ENCODE results near the gene PRUNE2. TPM values are rescaled to one million over a fixed set of nuclear protein-coding genes. Genes with fewer than 3 reads are reported as not detected.

Gene PRUNE2
- total RNA-seq, 6 experiments from 2014 or later, result 1.4 to 3.3 (median 2.1) TPM

DNA sequence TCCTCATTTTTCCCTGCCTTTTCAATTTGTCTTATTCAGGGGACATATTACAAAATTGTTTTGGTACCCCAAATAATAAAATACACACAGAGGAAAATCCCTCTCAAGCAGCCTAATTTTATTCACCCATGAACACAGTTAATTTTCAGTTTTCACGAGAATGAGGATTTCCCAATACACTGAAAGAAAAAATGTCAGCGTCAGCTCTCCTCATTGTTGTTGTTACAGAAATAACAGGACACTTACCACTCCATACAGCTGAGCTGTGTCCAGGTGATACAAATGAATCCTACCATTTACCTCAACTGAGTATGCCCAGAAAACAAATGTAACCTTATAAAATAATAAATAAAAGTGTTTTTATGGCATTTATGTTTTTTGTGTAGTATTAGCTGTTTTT, 286.3 kb downstream of the PRUNE2 start:
- intact Hi-C loops (cut with DNase I), result no loop called here
- Histone ChIP-seq H3K36me3 (no peaks in the 10 kb centered on the region), H3K27me3 (no peaks in the 10 kb centered on the region), H3K9me3 (no peaks in the 10 kb centered on the region), H3K27ac (no peak overlapping the region), H3K4me3 (no peak overlapping the region), H3K4me1 (no peaks in the 10 kb centered on the region)
- TF ChIP-seq POLR2A (IDR thresholded peaks at IDR 0.05), result no peak
- TF ChIP-seq, protein P1, sequence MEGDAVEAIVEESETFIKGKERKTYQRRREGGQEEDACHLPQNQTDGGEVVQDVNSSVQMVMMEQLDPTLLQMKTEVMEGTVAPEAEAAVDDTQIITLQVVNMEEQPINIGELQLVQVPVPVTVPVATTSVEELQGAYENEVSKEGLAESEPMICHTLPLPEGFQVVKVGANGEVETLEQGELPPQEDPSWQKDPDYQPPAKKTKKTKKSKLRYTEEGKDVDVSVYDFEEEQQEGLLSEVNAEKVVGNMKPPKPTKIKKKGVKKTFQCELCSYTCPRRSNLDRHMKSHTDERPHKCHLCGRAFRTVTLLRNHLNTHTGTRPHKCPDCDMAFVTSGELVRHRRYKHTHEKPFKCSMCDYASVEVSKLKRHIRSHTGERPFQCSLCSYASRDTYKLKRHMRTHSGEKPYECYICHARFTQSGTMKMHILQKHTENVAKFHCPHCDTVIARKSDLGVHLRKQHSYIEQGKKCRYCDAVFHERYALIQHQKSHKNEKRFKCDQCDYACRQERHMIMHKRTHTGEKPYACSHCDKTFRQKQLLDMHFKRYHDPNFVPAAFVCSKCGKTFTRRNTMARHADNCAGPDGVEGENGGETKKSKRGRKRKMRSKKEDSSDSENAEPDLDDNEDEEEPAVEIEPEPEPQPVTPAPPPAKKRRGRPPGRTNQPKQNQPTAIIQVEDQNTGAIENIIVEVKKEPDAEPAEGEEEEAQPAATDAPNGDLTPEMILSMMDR (IDR thresholded peaks at IDR 0.05), result no peak
- ATAC-seq (peak in 2 of 4 donors; percentile 26 to 38), DNase-seq (no peak)
- 12% methylated on average over 2 of the region's 2 CpGs for WGBS (ENCODE audit: insufficient coverage, low coverage, low lambda C conversion rate, missing lambda C conversion rate)

DNA sequence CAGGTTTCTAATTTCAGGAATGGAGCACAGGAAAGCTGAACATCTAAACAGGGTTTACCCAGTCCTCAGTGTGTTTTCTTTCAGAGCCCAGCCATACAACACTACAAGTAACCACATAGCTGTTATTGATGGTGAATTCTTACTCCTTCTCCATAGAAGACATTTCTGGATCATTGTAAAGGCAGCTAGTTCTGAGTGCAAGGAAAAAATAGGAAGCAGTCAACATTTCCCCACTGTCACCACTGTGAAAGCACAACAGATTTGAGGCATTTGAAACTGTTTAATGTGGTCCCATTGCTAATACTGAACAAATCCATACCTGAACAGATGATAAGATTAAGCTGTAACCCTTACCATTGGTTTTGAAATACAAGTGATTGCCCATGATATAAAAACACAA, 286.7 kb downstream of the PRUNE2 start:
- DNase-seq (no peak), ATAC-seq (peak in 2 of 4 donors; percentile 37 to 47)
- H3K27me3 ChIP-seq, result no peaks in the 10 kb centered on the region
- H3K9me3 ChIP-seq, result no peaks in the 10 kb centered on the region
- intact Hi-C loops (cut with DNase I), result no loop called here
- H3K27ac ChIP-seq, result no peak overlapping the region
- no peaks in the 10 kb centered on the region for H3K36me3 ChIP-seq
- no peak for TF ChIP-seq POLR2A (IDR thresholded peaks at IDR 0.05)
- TF ChIP-seq, protein P1 (IDR thresholded peaks at IDR 0.05), result no peak
- H3K4me1 ChIP-seq, result no peaks in the 10 kb centered on the region
- H3K4me3 ChIP-seq, result no peak overlapping the region

DNA sequence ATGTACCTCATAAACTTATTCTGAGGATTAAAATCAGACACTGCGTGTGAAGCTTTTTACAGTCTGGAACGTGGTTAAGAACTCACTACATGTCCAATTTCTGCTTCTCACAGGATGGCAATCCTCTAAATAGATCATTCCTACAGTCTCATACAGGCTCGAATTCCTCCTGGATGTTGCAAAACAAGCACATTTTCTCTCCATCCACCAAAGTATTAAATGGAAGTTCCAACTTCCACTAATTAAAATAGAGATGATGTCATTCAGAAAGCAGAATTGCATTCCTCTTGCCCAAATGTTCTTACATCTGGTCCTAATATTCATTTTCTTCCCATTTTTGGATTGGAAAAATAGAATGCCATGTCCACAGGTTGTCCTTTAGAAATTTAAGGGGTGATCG, 287.2 kb downstream of the PRUNE2 start:
- Histone ChIP-seq H3K27ac (no peak overlapping the region), H3K27me3 (no peaks in the 10 kb centered on the region), H3K36me3 (no peaks in the 10 kb centered on the region), H3K9me3 (no peaks in the 10 kb centered on the region), H3K4me3 (no peak overlapping the region), H3K4me1 (no peaks in the 10 kb centered on the region)
- ATAC-seq (peak in 1 of 4 donors; percentile 21), DNase-seq (no peak)
- TF ChIP-seq POLR2A (IDR thresholded peaks at IDR 0.05), result no peak
- TF ChIP-seq, protein P1 (IDR thresholded peaks at IDR 0.05), result no peak
- intact Hi-C loops (cut with DNase I), result no loop called here
- WGBS (ENCODE audit: insufficient coverage, low coverage, low lambda C conversion rate, missing lambda C conversion rate), result 53% methylated on average over 4 of the region's 4 CpGs

DNA sequence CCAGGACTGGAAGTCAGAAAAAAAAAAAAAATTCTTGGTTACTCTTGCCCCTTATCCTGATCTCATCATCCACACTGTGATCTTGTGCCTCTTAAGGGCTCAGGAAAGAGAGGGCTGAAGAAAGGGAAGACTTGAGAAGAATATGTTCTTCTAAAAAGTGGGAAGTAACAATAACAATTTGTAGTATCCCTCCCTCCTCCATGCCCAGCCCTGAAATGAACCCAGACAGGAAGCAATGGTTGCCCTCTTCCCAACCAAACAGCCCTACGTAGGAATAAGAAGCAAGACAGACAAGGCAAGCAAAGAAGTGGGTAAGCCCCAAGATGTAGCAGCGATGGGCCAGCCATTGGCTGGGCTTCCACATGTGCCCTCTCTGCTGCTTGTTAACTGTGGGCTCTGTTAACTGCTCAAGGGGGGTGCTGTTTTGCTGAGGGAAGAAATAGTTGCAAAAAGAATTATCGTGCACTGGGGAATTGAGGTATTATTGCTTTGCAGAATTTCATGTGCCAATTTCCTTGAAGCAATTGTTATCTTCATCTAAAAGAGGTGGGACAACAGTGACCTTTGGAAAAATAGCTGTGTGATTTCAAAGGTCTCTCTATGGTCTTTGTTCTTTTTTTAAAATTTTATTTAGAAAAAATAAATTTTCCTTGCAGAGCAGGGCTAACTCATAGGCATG, 288.3 kb downstream of the PRUNE2 start:
- H3K27ac ChIP-seq, result no peak overlapping the region
- H3K4me3 ChIP-seq, result no peak overlapping the region
- H3K36me3 ChIP-seq, result no peaks in the 10 kb centered on the region
- no peaks in the 10 kb centered on the region for H3K27me3 ChIP-seq
- no peak for TF ChIP-seq POLR2A (IDR thresholded peaks at IDR 0.05)
- TF ChIP-seq, protein P1 (IDR thresholded peaks at IDR 0.05), result no peak
- no peak for DNase-seq
- WGBS (ENCODE audit: insufficient coverage, low coverage, low lambda C conversion rate, missing lambda C conversion rate), result 72% methylated on average over 3 of the region's 3 CpGs
- intact Hi-C loops (cut with DNase I), result no loop called here
- ATAC-seq, result no peak
- H3K9me3 ChIP-seq, result no peaks in the 10 kb centered on the region
- no peaks in the 10 kb centered on the region for H3K4me1 ChIP-seq

DNA sequence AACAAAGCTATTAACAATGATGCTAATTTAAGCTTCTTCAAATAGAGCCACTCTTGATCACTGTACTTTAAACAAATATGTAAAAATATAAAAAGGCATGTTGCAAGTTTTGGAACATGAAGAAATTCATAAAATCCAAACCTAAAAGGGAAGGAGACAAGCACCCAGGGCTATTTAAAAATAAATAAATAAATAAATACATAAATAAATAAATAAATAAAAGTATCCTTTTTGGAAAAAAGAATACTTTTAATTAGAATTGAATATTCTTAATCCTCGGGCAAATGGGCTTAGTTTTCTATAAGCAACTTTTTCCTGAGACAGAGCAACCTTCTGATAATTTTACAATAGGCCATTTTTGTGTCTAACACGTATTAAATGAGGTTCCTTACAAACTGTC, 289.1 kb downstream of the PRUNE2 start:
- Histone ChIP-seq H3K9me3 (no peaks in the 10 kb centered on the region), H3K4me1 (no peaks in the 10 kb centered on the region), H3K27ac (no peak overlapping the region), H3K27me3 (no peaks in the 10 kb centered on the region), H3K4me3 (no peak overlapping the region), H3K36me3 (no peaks in the 10 kb centered on the region)
- intact Hi-C loops (cut with DNase I), result no loop called here
- TF ChIP-seq, protein P1 (IDR thresholded peaks at IDR 0.05), result no peak
- no peak for TF ChIP-seq POLR2A (IDR thresholded peaks at IDR 0.05)
- DNase-seq (no peak), ATAC-seq (no peak)
- WGBS (ENCODE audit: insufficient coverage, low coverage, low lambda C conversion rate, missing lambda C conversion rate), result 66% methylated on average over 2 of the region's 2 CpGs
